ENCODE results near the gene MAGI1.

- TF ChIP-seq CTCF (IDR thresholded peaks at IDR 0.05): no peak
- TF ChIP-seq POLR2A (IDR thresholded peaks at IDR 0.05): no peak
Observed at GRCh38 chr3:65728138-65728537, 310.6 kb downstream of the MAGI1 start.

Measured in breast epithelium (tissue), 3 donors.